GF-D8 (cell line): ENCODE results near the gene VEPH1.

Source experiments
- DNase-seq: peaks from one replicate; lab custom pipeline; 2025; lab: John Stamatoyannopoulos, UW

VEPH1 gene

DNA sequence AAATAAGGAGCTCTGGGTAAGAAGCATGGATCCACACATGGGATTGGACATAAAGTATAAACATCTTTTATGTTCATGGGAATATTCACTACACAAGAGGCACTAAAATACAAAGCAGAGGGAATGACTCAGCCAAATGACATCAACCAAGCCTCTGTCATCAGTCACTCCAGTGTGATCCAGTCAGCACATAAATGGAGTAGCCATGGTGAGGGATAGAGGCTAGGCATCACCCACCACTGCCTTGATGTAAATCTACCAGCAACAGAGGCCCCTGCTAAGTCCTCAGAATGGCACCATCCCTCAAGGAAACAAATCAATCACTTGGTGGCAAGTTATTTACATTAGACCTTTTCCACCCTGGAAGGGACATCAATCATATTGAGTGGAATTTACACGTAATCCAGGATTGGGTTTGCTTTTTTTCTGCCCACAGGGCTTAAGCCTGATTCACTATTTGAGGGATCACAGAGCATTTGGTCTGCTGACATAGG lies 27.2 kb downstream of the VEPH1 start:
- DNase-seq, result no peak

DNA sequence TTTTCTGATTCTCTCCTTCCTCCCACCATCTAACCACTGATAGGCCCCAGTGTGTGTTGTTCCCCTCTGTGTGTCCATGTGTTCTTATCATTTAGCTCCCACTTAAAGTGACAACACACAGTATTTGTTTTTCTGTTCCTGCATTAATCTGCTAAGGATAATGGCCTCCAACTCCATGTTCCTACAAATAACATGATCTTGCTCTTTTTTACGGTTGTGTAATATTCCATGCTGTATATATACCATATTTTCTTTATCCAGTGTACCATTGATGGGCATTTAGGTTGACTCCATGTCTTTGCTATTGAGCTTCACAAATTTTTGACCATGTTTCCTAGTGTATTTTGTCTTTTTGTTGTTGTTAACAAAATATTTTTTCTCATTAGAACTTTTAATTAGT lies 30.6 kb downstream of the VEPH1 start:
- DNase-seq, result no peak

DNA sequence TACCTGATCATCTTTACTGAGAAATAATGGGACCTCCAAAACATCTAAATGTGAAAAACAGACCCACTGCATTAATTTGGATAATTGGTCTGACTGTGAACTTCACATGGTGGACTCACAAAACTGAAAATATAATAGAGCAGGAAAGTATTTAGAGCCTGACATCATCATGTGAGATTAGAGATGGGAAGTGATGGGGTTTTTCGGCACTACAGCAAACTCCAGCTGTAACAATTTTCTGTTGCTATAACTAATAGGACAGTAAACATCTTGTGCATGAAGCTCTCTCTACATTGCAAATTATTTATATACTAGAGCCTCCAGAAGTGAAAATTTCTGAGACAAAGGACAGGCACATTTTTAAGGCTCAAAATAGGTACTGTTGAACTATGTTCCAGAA lies 32.2 kb downstream of the VEPH1 start:
- DNase-seq, result no peak

DNA sequence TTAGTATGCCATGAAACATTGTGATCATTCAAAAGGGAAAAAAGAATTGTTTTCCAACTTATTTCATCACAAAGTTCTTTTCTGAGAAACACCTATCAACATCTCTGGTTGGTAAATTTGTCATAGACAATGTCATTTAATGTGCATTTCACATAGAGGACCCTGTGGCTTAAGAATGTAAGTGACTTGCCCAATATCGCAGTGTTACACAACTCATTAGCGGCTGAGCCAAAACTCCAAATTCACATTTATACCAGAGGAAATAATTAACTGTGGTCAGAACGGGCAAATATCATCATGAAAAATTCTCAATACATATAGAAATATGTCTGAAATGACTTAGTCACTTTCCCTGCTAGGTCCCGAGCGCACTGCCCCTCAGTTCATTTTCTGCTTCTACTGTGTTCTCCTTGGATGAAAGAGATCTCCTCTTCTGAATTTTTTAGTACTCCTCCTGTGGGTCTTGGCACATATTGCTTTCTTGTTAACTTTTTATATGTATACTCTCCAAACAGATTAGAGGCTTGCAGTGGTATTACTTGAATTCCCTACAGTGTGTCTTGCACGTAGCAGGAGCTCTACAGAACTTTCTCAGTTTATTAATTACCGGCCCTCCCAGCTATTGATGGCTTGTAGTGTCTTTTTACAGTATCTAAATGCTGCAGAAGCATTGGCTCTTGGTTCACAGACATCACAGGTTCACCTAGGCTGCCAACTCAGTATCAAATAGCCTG lies 33.5 kb downstream of the VEPH1 start:
- no peak for DNase-seq

DNA sequence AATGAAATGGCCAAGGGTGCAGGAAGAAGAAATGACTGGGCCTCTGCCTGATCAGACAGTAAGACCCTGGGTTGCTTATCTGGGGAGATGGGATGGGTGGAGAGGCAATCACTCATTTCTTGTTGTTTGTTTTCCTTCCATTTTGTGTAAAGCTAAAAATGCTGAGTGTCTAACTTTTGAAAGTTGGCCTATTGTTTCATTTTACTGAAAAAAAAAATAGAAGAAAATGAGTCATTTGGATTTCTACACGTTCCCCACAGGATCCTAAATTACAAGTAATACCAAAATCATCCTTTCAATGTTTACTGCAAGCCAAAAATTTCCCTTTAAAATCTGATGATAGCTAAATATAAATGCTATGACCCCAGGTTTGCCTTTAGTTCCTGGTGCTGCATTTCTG lies 36.0 kb downstream of the VEPH1 start:
- no peak for DNase-seq

DNA sequence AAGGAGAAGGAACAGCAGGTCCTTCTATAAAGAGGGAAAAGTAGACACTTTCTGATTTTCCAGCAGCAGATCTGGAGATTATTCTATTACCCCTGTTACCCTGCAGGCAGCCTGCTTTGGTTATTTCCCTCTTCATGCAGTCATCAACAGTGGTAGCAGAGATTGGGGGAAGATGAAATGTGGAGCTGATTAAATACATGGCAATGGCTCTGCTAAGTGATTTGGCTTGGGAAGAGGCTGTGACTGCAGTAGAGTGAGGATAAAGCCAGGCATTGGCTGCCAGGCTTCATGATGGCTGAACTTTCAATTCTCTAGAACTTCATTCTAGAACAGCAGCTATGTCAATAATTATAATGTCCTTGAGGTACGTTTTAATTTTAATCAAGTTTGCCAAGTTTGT lies 37.5 kb downstream of the VEPH1 start:
- DNase-seq, result no peak

DNA sequence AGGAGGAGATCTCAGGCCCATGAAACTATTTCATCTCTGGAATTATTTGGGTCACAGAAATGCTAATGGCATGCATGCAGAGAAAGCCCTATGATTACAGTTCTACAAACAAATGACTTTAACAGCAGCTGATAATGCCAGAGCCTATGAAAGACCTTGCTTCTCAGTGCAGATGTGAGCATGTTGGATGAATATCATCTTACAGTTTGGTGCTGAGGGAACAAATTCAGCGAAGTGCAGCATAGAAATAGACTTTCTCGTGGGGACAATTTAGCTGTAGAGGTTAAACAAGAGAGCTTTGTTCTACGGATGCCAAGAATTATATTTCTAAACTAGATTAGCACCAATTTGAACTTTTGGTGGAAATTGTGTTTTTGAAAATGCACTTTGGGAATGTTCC lies 38.9 kb downstream of the VEPH1 start:
- no peak for DNase-seq

DNA sequence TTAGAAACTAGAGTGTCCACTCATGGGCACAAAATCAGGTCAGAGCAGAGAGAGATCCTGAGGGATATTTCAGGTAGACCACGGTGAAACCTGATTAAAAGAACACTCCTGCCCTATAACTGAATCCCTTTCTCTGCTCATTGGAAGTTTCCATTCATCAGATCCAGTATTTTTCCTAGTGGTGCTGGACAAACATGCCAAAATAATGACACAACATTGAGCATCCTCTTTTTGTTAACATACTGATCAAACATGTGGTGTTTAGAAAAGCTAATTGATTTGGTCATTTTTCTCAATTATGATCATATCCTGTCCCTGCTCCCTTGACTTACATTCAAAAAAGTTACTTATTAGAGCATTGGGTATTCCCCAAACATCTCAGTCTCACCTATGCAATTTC lies 39.4 kb downstream of the VEPH1 start:
- DNase-seq, result no peak

DNA sequence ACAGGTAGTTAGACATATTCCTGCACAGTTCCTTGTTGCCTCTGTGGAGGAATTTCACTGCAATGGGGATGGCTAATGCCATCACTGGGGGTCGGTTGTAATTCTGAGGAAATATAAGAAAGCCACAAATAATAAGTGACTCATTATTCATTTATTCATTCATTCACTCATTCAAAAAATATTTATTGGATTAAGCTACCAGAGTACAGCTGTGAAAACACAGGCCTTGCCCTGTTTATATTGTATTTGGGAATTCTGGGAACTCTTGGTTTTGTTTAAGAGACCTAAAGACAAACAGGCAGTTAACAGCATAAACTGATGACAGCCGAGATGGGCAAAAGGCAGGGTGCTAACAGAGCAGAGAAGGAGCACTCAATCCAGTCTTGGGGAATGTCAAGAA lies 43.0 kb downstream of the VEPH1 start:
- no peak for DNase-seq

DNA sequence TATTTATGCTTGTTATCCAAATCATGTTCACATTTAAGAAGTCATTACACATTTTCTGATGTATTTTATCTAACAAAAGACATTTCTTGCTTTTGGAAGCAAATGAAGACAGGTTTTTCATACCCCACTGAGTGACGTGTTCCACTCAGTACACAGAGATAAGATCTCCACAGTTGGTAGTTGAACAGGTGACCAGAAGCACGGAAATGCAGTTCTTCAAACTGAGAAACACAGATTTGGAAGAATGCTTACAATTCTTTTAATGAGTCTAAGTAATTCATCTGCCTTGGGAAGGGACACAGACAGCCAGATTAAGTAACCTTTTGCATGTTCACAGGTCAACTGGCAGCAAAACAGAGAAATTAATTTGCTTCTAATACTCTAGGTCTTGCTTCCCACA lies 43.5 kb downstream of the VEPH1 start:
- no peak for DNase-seq

DNA sequence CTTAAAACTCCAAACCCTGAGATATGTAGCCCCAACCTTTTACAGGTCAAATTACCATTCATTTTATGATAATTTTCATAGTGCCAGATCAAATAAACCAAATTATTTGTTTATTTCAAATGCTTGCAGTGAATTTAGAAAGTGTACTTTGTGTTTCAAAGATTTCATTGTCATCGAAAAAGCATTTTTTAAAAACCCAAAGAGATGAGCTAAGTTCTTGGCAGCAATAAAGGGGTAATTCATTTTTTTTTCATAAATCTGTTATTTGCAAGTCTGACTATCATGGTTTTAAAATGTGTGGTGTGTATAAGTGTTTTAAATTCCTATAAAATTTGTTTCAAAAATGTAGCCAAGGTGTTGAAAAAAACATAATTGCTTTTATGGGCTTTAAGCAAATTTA lies 49.4 kb downstream of the VEPH1 start:
- no peak for DNase-seq

DNA sequence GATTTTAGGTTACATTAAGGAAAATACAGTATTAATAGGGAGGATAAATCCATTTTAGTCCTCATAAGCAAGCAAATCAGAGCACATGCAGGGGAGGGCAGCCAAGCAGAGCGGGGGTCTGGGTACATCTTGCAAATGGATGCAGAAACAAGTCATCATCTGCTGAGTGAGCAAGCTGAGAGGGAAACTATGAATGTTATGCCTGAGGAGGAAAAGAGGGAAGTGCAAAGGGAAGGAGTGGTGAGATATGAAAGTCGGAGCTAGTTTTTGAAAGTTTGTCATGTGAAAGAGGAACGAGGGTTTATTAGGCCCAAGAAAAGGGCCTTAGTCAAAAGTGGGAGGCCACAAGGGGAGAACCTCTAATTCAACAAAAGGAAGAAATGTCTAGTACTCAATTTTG lies 51.1 kb downstream of the VEPH1 start:
- no peak for DNase-seq

DNA sequence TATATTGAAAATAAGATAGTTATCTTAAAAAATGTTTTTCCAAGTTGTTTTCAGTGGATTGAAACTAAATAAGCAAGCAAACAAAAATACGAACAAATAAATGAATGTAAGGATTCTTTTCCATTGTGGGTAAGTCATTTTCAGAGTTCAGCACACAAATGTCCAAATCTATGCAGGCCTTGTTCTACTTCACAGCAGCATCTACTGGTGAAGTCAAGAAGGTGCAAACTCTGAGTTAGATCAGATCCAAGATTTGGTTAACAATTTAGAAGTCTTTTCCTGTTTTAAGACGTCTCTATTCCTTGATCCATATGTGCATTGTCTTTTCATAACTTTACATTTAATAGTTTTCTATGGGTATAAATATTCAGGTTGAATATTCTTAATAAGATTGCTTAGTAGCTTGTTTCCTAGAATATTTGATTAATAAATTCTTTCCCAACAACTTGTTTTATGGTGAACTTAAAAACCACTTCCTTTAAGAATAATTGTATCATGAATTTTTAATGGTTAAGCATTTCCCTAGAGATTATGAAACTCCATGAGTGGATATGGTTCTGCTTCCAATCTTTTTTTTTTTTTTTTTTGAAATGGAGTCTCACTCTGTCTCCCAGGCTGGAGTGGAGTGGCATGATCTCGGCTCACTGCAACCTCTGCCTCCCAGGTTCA lies 56.1 kb downstream of the VEPH1 start:
- DNase-seq, result no peak

DNA sequence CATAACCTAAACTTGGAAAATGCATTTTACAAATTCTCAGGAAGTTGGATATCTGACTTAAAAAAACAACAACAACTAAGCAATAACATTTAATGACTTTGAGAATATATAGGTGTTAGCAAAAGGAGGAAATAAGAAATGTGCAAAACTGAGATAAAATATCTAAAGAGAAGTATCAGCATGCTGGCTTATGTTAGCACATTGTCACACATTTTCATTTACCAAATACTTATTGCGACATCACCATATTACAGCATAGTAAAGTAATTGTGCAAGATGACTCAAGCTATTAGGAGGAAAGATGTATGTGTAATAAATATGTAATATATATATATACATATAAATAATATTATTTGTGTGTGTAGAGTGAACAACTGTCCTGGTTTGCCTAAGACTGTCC lies 57.4 kb downstream of the VEPH1 start:
- DNase-seq, result peak; percentile 48

DNA sequence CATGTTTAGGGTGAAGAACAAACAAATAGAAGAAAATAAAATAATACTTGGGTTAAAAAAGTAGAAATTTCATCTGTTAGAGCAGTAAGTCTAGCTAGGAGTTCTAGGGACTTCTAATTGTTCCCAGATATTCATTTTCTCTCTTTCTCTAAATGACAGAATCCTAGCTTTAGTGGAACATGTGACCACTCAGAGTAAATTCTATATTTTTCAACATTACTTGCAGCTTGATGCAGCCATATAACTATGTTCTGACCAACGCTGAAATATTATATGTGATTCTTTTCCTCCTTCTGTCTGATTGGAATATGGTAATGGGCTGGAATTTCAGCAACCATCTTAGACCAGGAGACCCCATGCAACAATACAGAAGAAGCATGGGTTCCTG lies 58.4 kb downstream of the VEPH1 start:
- DNase-seq, result no peak

DNA sequence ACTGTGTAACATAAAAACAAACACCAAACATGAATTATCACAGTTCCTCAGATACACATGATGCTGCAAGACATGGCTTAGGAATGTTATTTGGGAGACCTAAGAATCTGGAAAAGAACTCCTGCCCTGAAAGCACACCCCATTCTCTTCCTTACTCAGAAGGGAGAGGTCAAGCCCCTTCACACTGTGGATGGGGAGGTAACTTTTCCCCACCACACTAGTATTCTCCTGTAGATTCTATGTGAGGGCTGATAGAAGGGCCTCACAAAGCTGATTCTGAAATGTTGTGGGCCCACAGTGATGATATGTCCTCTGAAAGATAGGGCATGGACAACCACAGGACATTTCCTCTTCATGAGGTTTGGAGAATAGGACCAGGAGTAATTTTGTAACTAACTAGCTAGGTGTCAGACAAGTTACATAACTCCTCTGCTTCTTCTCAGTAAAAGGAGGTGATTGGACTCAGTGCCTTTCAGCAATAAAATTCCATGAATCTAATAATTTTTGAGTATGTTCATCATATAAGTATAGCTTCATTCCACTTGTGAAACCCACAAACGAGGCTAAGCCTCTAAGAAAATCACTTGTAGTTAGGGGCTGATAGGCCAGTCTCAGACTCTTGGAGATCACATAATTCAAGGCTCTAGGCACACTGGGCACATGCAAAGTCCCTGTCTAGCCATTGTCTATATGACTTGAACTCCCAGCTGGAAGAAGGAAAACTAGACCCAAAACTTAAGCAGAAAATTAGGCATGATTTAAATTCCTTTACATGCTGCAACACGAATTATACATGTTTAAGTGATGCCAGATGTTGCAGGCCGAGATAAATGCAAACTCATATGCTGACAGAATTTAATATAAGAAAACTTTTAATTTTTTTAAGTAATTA lies 59.1 kb downstream of the VEPH1 start:
- DNase-seq, result no peak

DNA sequence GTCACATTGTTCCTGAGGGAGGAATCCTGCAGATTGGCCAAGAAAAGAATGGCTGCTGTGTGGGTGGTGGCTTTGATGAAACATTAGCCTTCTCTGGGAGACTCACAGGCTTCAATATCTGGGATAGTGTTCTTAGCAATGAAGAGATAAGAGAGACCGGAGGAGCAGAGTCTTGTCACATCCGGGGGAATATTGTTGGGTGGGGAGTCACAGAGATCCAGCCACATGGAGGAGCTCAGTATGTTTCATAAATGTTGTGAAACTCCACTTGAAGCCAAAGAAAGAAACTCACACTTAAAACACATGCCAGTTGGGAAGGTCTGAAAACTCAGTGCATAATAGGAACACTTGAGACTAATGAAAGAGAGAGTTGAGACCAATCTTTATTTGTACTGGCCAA lies 60.5 kb downstream of the VEPH1 start:
- DNase-seq, result no peak

DNA sequence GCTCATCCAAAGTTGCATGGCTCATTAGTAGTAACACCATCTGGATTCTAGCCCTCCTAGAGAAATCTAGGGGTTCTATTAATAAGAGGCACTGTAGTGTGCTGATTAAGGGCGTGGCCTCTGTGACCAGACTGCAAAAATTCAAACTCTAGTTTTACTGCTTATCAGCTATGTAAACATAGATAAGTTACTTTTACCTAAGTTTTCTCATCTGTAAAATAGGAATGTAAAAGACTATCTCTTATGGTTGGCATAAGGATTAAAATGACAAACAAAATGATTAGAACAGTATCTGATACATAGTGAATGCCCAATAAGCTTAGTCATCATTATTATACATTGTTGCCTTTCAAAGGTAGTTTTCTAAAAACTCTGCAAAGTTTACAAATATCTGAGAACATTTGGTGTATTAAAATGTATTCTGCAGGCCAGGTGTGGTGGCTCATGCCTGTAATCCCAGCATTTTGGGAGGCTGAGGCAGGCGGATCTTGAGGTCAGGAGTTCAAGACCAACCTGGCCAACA lies 62.1 kb downstream of the VEPH1 start:
- DNase-seq, result no peak

DNA sequence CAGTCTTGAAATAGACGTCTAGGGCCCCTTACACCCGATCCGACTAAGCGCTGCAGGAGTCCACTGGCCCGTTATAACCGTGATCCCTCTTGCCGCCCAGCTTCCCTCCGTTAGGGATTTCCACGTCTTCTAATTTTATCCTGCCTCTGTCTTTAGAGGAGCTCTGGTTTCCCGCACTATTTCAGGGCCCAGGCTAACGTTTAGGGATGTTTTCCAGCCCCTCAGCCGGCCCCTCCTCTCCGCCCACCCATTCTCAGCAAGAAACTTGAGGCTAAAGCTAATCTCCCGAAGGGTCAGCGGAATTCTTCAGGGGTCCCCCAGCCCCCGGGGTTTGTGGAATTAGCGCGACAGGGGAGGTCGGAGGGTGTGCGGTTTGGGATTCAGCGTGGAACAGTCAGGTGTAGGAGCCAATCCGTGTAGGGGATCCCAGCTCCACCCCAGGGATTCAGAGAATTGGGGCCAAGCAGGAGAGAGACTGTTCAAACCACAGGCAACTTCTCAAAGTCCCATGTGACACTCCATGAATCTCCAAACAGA lies 65.0 kb downstream of the VEPH1 start:
- DNase-seq, result no peak

DNA sequence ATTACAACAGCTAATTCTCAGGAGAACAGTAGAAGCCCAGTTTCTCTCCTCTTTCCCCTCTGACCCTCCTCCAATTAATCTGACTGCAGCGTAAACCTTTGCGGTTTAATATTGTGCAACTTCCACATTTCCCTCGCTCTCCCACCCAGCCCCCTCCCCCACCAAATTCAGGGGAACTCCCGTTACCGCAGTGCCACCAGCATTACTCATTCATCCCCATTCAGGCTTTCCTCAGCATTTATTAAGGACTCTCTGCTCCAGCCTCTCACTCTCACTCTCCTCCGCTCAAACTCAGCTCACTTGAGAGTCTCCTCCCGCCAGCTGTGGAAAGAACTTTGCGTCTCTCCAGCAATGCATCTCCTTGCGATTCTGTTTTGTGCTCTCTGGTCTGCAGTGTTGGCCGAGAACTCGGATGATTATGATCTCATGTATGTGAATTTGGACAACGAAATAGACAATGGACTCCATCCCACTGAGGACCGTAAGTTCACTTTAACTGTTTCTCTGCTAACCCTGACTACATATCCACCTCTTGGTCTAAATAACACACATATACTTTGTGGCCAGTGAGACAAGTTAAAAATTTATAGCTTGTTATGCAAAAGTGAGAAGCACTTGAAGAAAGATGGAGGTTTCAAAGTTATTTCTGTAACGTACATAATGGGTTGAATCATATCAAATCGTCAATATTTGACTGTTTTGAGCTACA lies 66.5 kb downstream of the VEPH1 start, which contains the start of gene PTX3:
PTX3 (plus strand) TSS at position 268 of the 709 bp plus-strand sequence; CDS start at position 352, 84 bp downstream.
- no peak for DNase-seq

DNA sequence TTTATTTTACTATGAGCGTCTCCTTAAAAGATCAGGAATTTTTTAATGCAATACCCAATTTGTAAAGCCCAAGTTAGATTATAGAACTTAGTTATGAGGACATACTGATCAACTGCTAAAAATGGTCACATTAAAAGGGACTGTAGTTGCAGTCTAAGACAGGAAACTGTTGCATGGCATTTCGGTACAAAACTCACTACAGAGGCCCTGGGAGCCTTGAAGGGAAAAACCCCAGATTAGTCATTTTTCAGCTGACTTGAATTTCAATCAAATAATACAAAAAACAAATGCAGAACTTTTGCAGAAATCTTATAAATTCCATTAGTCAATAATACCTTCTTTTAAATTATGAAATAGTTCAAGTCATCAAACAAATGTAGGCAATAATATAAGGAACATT lies 73.5 kb downstream of the VEPH1 start:
- no peak for DNase-seq

DNA sequence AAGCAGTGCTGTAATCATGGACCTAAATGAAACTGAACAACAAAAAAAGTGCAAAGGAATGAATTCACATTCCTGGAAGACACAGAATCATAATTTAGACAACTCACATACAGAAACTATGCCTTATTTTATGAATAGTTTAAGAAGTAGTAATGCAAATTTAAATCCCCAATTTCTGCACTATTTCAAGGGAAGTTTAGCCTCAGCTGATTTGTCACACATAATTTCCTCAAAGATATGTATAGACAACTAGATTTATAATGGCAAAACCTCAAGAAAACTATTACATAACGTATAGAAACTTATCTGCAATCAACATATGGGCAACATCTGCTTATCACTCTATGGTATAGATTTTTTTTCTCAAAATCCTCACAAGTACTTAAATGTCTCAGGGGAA lies 74.4 kb downstream of the VEPH1 start:
- DNase-seq, result peak; percentile 18
